HCT116 (cell line): ENCODE results near the gene LRRC42. TPM values are rescaled to one million over a fixed set of nuclear protein-coding genes. Genes with fewer than 3 reads are reported as not detected.

Experiments used
- ATAC-seq: fragments of 200-7000 bp; cut with Tn5 transposase; 2 replicates; pipeline ENCODE4 v1.9.1; 2020; ENCODE audit warnings: mild to moderate bottlenecking, moderate library complexity
- BruUV-seq: library from RNA; stranded (reverse); fragments of 400-500 nt; replicated peaks from 2 replicates; lab custom pipeline; 2021; lab: Mats Ljungman, UMichigan
- CTCF ChIA-PET: fragments of 300-600 bp; sonication (Branson Sonifier 250); formaldehyde crosslinking; loops from one replicate; lab custom pipeline; 2021; ENCODE audit warnings: antibody characterized with exemption; lab: Charles Lee
- POLR2A ChIA-PET: fragments of 300-600, 350-600 bp; sonication (Branson Sonifier 250); formaldehyde crosslinking; loops from one replicate; lab custom pipeline; 2021; ENCODE audit warnings: antibody characterized with exemption; lab: Charles Lee
- RAD21 ChIA-PET, 2 experiments: fragments of 300-600 bp; sonication (Branson Sonifier 250); formaldehyde crosslinking; loops; one replicate each; lab custom pipeline; 2023; ENCODE audit warnings: low total read pairs in 2 of 2; ENCODE audit not compliant: uncharacterized antibody in 2 of 2, unreplicated experiment in 2 of 2, low non-redundant PET in 1 of 2; lab: Charles Lee
- DNase-seq: peaks from one replicate; pipeline ENCODE4 v3.0.0-alpha.2; 2010; ENCODE audit warnings: low read depth, low spot score
- H2AFZ ChIP-seq: fragments of 200-600 bp; shearing (Covaris generic), sonication (generic); 2 replicates; pipeline ENCODE4 v1.6.1; 2017; ENCODE audit warnings: low read depth, mixed run types, mixed read lengths, antibody characterized with exemption, low read length; ENCODE audit not compliant: poor library complexity, severe bottlenecking
- H3K27ac ChIP-seq: 2 replicates; pipeline ENCODE4 v1.5.1; 2012; ENCODE audit warnings: low read depth, low read length
- H3K27me3 ChIP-seq: fragments of 200-600 bp; sonication (generic); 2 replicates; pipeline ENCODE4 v1.6.1; 2016; ENCODE audit warnings: mixed run types, low read length, mixed read lengths; ENCODE audit not compliant: insufficient read depth
- H3K36me3 ChIP-seq, 2 experiments: fragments of 200-500 bp in 1 of 2; fragments of 200-600 bp in 1 of 2; sonication (Bioruptor generic) in 1 of 2; sonication (generic) in 1 of 2; 2 replicates each; pipeline versions ENCODE4 v1.5.1 to v1.6.1; 2014 to 2016; ENCODE audit warnings: low read length in 2 of 2, inconsistent platforms in 1 of 2, mixed read lengths in 1 of 2, mixed run types in 1 of 2; ENCODE audit not compliant: insufficient read depth in 2 of 2, control insufficient read depth in 1 of 2
- H3K4me1 ChIP-seq, 2 experiments: fragments of 200-600 bp in 1 of 2; sonication (generic) in 1 of 2; 2 replicates each; pipeline versions ENCODE4 v1.5.1 to v1.6.1; 2012 to 2017; ENCODE audit warnings: low read length in 2 of 2, inconsistent platforms in 1 of 2, mild to moderate bottlenecking in 1 of 2, mixed read lengths in 1 of 2, mixed run types in 1 of 2, moderate library complexity in 1 of 2; ENCODE audit not compliant: insufficient read depth in 2 of 2, control insufficient read depth in 1 of 2
- H3K4me2 ChIP-seq: fragments of 200-600 bp; sonication (generic); 2 replicates; pipeline ENCODE4 v1.6.1; 2017; ENCODE audit warnings: mixed run types, low read length, mixed read lengths
- H3K4me3 ChIP-seq, 2 experiments: fragments of 200-600 bp in 1 of 2; sonication (generic) in 1 of 2; replicated peaks in 1 of 2; 2 replicates each; pipeline ENCODE4 v1.5.1; 2011 to 2016; ENCODE audit warnings: low read length in 2 of 2, control low read depth in 1 of 2, low read depth in 1 of 2, mild to moderate bottlenecking in 1 of 2, mixed read lengths in 1 of 2, mixed run types in 1 of 2
- H3K79me2 ChIP-seq: fragments of 200-600 bp; sonication (generic); 2 replicates; pipeline ENCODE4 v1.6.1; 2017; ENCODE audit warnings: mild to moderate bottlenecking, mixed run types, low read length, moderate library complexity, mixed read lengths; ENCODE audit not compliant: insufficient read depth
- H3K9ac ChIP-seq: fragments of 200-600 bp; sonication (generic); 2 replicates; pipeline ENCODE4 v1.6.1; 2016; ENCODE audit warnings: low read length, mixed read lengths
- H3K9me2 ChIP-seq: fragments of 200-600 bp; sonication (generic), shearing (Covaris generic); 2 replicates; pipeline ENCODE4 v1.6.1; 2017; ENCODE audit warnings: mixed run types, mild to moderate bottlenecking, moderate library complexity; ENCODE audit not compliant: insufficient read depth
- H3K9me3 ChIP-seq, 2 experiments: fragments of 200-500 bp in 1 of 2; fragments of 200-600 bp in 1 of 2; sonication (Bioruptor generic) in 1 of 2; sonication (generic) in 1 of 2; 2 replicates each; pipeline ENCODE4 v1.6.1; 2014 to 2017; ENCODE audit warnings: low read length in 2 of 2, mixed read lengths in 2 of 2, inconsistent platforms in 1 of 2, low read depth in 1 of 2, mild to moderate bottlenecking in 1 of 2, mixed run types in 1 of 2, moderate library complexity in 1 of 2; ENCODE audit not compliant: control insufficient read depth in 1 of 2, insufficient read depth in 1 of 2
- H4K20me1 ChIP-seq: fragments of 200-600 bp; sonication (generic), shearing (Covaris generic); 2 replicates; pipeline ENCODE4 v1.6.1; 2017; ENCODE audit warnings: mixed run types, mild to moderate bottlenecking, moderate library complexity; ENCODE audit not compliant: insufficient read depth
- CEBPB ChIP-seq: IDR thresholded peaks from 2 replicates; pipeline ENCODE4 v1.6.1; 2012; ENCODE audit warnings: low read depth
- POLR2A ChIP-seq: IDR thresholded peaks from 2 replicates; pipeline ENCODE4 v1.7.0; 2011; ENCODE audit warnings: borderline replicate concordance; ENCODE audit not compliant: insufficient read depth, insufficient read length; ENCODE audit errors: extremely low read depth
- RAD21 ChIP-seq: IDR thresholded peaks from 2 replicates; pipeline ENCODE4 v1.6.1; 2012; ENCODE audit warnings: low read depth, mild to moderate bottlenecking
- ZNF274 ChIP-seq: fragments of 200-500 bp; sonication (Bioruptor generic); IDR thresholded peaks from 2 replicates; pipeline ENCODE4 v1.6.1; 2014; ENCODE audit warnings: mild to moderate bottlenecking, low read depth, low read length, inconsistent platforms
- intact Hi-C: fragments of 100-400 bp; cut with micrococcal nuclease; formaldehyde crosslinking; loops from 2 replicates; pipeline ENCODE4 v1.10.0; 2022
- total RNA-seq: library from RNA; stranded (reverse); gene quantifications from one replicate; pipeline ENCODE4 v1.2.1, GENCODE V29; 2021; ENCODE audit not compliant: unreplicated experiment

Gene LRRC42
- total RNA-seq, 1 experiment from 2014 or later = 62.5 TPM

GRCh38 chr1:53913352-53914033, 32.7 kb upstream of the LRRC42 start:
- ChIA-PET CTCF (interaction anchor here (0.6 to 1.4 kb wide), 4 partner anchors 32 to 493 kb away, joined by 3 to 5 read pairs (median 4); partner anchors contain the start of genes IFT25 and LRRC42), POLR2A (no interaction called here)
- no peaks in the 10 kb centered on the region for H4K20me1 ChIP-seq

DNA sequence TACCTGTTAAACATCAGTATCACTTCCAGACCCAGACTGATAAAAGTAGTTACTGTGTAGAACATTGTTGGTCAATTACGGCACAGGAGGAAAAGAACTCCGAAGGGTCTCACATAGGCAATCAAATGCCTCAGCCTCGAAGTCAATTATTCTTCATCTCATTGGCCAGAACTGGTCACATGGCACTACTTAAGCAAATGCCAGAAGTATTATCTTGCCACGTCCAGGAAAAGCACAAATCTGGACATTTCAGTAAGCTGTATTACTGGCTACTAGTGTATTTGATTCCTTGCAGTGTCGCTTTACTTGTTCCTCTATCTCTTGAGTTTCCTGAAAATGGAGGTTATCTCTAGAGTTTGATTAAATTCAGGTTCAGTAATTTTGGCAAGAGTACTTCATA, 27.8 kb upstream of the LRRC42 start:
- no peaks in the 10 kb centered on the region for H3K9me2 ChIP-seq
- no peaks in the 10 kb centered on the region for H3K9me3 ChIP-seq
- no TSS peak for BruUV-seq
- no peak for DNase-seq
- H3K4me2 ChIP-seq = no peak overlapping the region
- H2AFZ ChIP-seq = no peak overlapping the region
- H3K79me2 ChIP-seq = no peaks in the 10 kb centered on the region
- H3K4me3 ChIP-seq = no peak overlapping the region
- ChIA-PET CTCF (interaction anchor here (0.5 kb wide), 1 partner anchor 1366 kb away, joined by 3 read pairs; the partner anchor contains the start of gene TUT4), RAD21 (no interaction called here), POLR2A (interaction anchor here (1.4 kb wide), 1 partner anchor 10 kb away, joined by 3 read pairs; no protein-coding TSS in a partner anchor)
- H3K27ac ChIP-seq = no peak overlapping the region
- H4K20me1 ChIP-seq = no peaks in the 10 kb centered on the region
- ATAC-seq = no peak
- H3K36me3 ChIP-seq = peaks cover 3 to 12% of the 10 kb centered on the region in 2 experiments
- H3K9ac ChIP-seq = no peak overlapping the region
- H3K4me1 ChIP-seq = peaks cover 0 to 5% of the 10 kb centered on the region in 2 experiments; a peak in 1 of 4 replicates
- intact Hi-C loops = no loop called here
- TF ChIP-seq ZNF274 (no peak), CEBPB (no peak), POLR2A (no peak)
- H3K27me3 ChIP-seq = no peaks in the 10 kb centered on the region

More at GRCh38 chr1:53913352-53914033, 32.7 kb upstream of the LRRC42 start:
- RAD21 ChIA-PET = interaction anchor here in 1 of 2 experiments (1.0 kb wide), 1 partner anchor 46 kb away, joined by 3 read pairs; no protein-coding TSS in a partner anchor
- ATAC-seq (0 out of 2 replicates have a peak, but pooled peaks have one; percentile 42), DNase-seq (no peak)
- Histone ChIP-seq H3K4me3 (no peak overlapping the region), H3K4me1 (no peaks in the 10 kb centered on the region), H3K27ac (no peak overlapping the region), H3K36me3 (no peaks in the 10 kb centered on the region), H3K79me2 (no peaks in the 10 kb centered on the region), H3K27me3 (no peaks in the 10 kb centered on the region), H3K9me2 (no peaks in the 10 kb centered on the region), H2AFZ (no peak overlapping the region), H3K9me3 (no peaks in the 10 kb centered on the region), H3K9ac (no peak overlapping the region), H3K4me2 (no peak overlapping the region)
- TF ChIP-seq RAD21 (peak; percentile 42; the same call in 1 of the 2 replicates), CEBPB (no peak)
- intact Hi-C loops = no loop called here
- BruUV-seq = no TSS peak
